K562 (cell line): Measurements from ENCODE around the gene CCNY. TPM values are rescaled to one million over a fixed set of nuclear protein-coding genes. Genes with fewer than 3 reads are reported as not detected.

ENCODE experiments used
- BDP1 ChIP-seq: IDR thresholded peaks from 3 replicates; pipeline ENCODE4 v1.6.1; 2011; ENCODE audit not compliant: insufficient read length, insufficient read depth
- BRD9 ChIP-seq: fragments of 450-650 bp; IDR thresholded peaks from 2 replicates; pipeline ENCODE4 v1.6.1; 2018; ENCODE audit warnings: low read depth; ENCODE audit not compliant: partially characterized antibody
- CBFA2T3 ChIP-seq: fragments of 450-650 bp; IDR thresholded peaks from 2 replicates; pipeline ENCODE4 v1.6.1; 2017
- CCNT2 ChIP-seq: IDR thresholded peaks from 2 replicates; pipeline ENCODE4 v1.6.1; 2011; ENCODE audit warnings: borderline replicate concordance, low read depth, mild to moderate bottlenecking, moderate library complexity, mixed read lengths, low read length; ENCODE audit not compliant: insufficient read length; ENCODE audit errors: extremely low read depth
- E2F8 ChIP-seq: fragments of 450-650 bp; IDR thresholded peaks from 2 replicates; pipeline ENCODE4 v1.7.1; 2018; ENCODE audit warnings: mild to moderate bottlenecking, low read depth; ENCODE audit not compliant: partially characterized antibody
- GTF2A2 ChIP-seq: IDR thresholded peaks from 2 replicates; pipeline ENCODE4 v1.6.1; 2016; ENCODE audit warnings: mild to moderate bottlenecking, missing genetic modification characterization, missing compliant biosample characterization
- HDAC3 ChIP-seq: fragments of 450-650 bp; IDR thresholded peaks from 2 replicates; pipeline ENCODE4 v1.6.1; 2018; ENCODE audit warnings: borderline replicate concordance, mild to moderate bottlenecking, moderate library complexity; ENCODE audit not compliant: partially characterized antibody
- HES1 ChIP-seq: fragments of 450-650 bp; IDR thresholded peaks from 2 replicates; pipeline ENCODE4 v1.6.1; 2016; ENCODE audit warnings: low read depth, mild to moderate bottlenecking, moderate library complexity
- KDM2B ChIP-seq: fragments of 250-450 bp; sonication (Bioruptor Pico); IDR thresholded peaks from 2 replicates; pipeline ENCODE4 v1.8.0; 2021; ENCODE audit warnings: mild to moderate bottlenecking, moderate library complexity
- KLF16 ChIP-seq: IDR thresholded peaks from 2 replicates; pipeline ENCODE4 v1.6.1; 2016; ENCODE audit warnings: antibody characterized with exemption
- LARP7 ChIP-seq: fragments of 450-650 bp; IDR thresholded peaks from 2 replicates; pipeline ENCODE4 v1.6.1; 2016
- MCM3 ChIP-seq: fragments of 450-650 bp; IDR thresholded peaks from 2 replicates; pipeline ENCODE4 v1.6.1; 2016
- MED1 ChIP-seq: sonication (generic); formaldehyde crosslinking; IDR thresholded peaks from 2 replicates; pipeline ENCODE4 v1.8.1; 2023; ENCODE audit warnings: missing genetic modification reagents, borderline replicate concordance
- NFIC ChIP-seq: fragments of 450-650 bp; IDR thresholded peaks from 2 replicates; pipeline ENCODE4 v1.6.1; 2017; ENCODE audit warnings: mild to moderate bottlenecking, inconsistent platforms
- NFRKB ChIP-seq: fragments of 450-650 bp; IDR thresholded peaks from 2 replicates; pipeline ENCODE4 v1.6.1; 2016; ENCODE audit warnings: low read depth
- NR3C1 ChIP-seq: sonication (generic); formaldehyde crosslinking; IDR thresholded peaks from 2 replicates; pipeline ENCODE4 v1.8.1; 2022; ENCODE audit warnings: missing genetic modification reagents
- POLR2H ChIP-seq: IDR thresholded peaks from 2 replicates; pipeline ENCODE4 v1.6.1; 2016; ENCODE audit warnings: missing genetic modification characterization, low read depth, mild to moderate bottlenecking, control low read depth, missing compliant biosample characterization, moderate library complexity
- PTRF ChIP-seq: fragments of 450-650 bp; IDR thresholded peaks from 2 replicates; pipeline ENCODE4 v1.6.1; 2016; ENCODE audit warnings: mild to moderate bottlenecking, missing genetic modification characterization, missing compliant biosample characterization
- SNIP1 ChIP-seq: fragments of 450-650 bp; IDR thresholded peaks from 2 replicates; pipeline ENCODE4 v1.7.1; 2017; ENCODE audit warnings: low read depth, mild to moderate bottlenecking
- TARDBP ChIP-seq: fragments of 450-650 bp; IDR thresholded peaks from 2 replicates; pipeline ENCODE4 v1.6.1; 2016
- ZFP1 ChIP-seq: fragments of 450-650 bp; formaldehyde crosslinking; IDR thresholded peaks from 2 replicates; pipeline ENCODE4 v1.4.0; 2020; ENCODE audit warnings: mild to moderate bottlenecking, mixed read lengths
- ZNF143 ChIP-seq: sonication (generic); formaldehyde crosslinking; IDR thresholded peaks from 2 replicates; pipeline ENCODE4 v1.9.0; 2022; ENCODE audit warnings: mild to moderate bottlenecking, missing genetic modification reagents
- ZNF280B ChIP-seq: fragments of 250-450 bp; sonication (Bioruptor Pico); IDR thresholded peaks from 2 replicates; pipeline ENCODE4 v1.5.1; 2021; ENCODE audit warnings: mild to moderate bottlenecking
- ZNF644 ChIP-seq: fragments of 200-800 bp; sonication (Bioruptor generic); IDR thresholded peaks from 2 replicates; pipeline ENCODE4 v1.6.1; 2016; ENCODE audit warnings: low read depth, missing genetic modification characterization, missing compliant biosample characterization
- ZNF75A ChIP-seq: fragments of 450-650 bp; formaldehyde crosslinking; IDR thresholded peaks from 2 replicates; pipeline ENCODE4 v1.4.0; 2020; ENCODE audit warnings: mild to moderate bottlenecking
- ZNF780A ChIP-seq: fragments of 250-450 bp; sonication (Bioruptor Pico); IDR thresholded peaks from 2 replicates; pipeline ENCODE4 v1.5.0; 2021; ENCODE audit warnings: mild to moderate bottlenecking
- ZNF79 ChIP-seq: fragments of 250-450 bp; sonication (Bioruptor Pico); IDR thresholded peaks from 2 replicates; pipeline ENCODE4 v1.4.0; 2020; ENCODE audit warnings: low read depth, mild to moderate bottlenecking, moderate library complexity
- polyA plus RNA-seq, 8 experiments: library from polyadenylated mRNA; depleted of rRNA in 4 of 8; stranded (reverse) in 5 of 8; unstranded in 3 of 8; fragments of >200 nt; fragmentation: Nextera tagmentation in 2 of 8; fragmentation: Illumina TruSeq in 1 of 8; extraction: Ambion mirVana in 2 of 8; extraction: Trizol in 1 of 8; gene quantifications; 2 replicates each; pipeline versions ENCODE4 v1.2.1 to v1.2.3, GENCODE V29; 2011 to 2014; ENCODE audit warnings: inconsistent platforms in 1 of 8, missing spikeins in 1 of 8
- total RNA-seq, 7 experiments: library from RNA; depleted of rRNA in 6 of 7; stranded (reverse); fragments of >200 nt in 6 of 7; fragmentation: Illumina TruSeq in 2 of 7; extraction: Trizol in 2 of 7; gene quantifications; 2 replicates each; pipeline versions ENCODE4 v1.2.1 to v1.2.3, GENCODE V29; 2011 to 2021; ENCODE audit warnings: low replicate concordance in 1 of 7

The CCNY gene
- total and polyA plus RNA-seq, 9 of the 15 experiments (the other 6 are each of a cell fraction or from before 2014, with no cell fraction given), result 8.4 to 109 (median 38.6) TPM

- no peak for TF ChIP-seq BDP1
- TF ChIP-seq ZNF644 (tag), result peak; percentile 92
- peak; percentile 96 for TF ChIP-seq NFRKB
- TF ChIP-seq PTRF (tag), result peak; percentile 43; the same call in 1 of the 2 replicates
- no peak for TF ChIP-seq CCNT2
- TF ChIP-seq KDM2B (CRISPR knock-in tag), result no peak
- TF ChIP-seq ZNF75A (CRISPR knock-in tag), result peak; percentile 48; the same call in 1 of the 2 replicates
- TF ChIP-seq CBFA2T3, result peak; percentile 91
- no peak for TF ChIP-seq NR3C1
- TF ChIP-seq POLR2H (tag), result peak; percentile 70; the same call in 1 of the 2 replicates
- no peak for TF ChIP-seq MED1
- peak; percentile 71 for TF ChIP-seq NFIC
- no peak for TF ChIP-seq SNIP1
- peak; percentile 70; the same call in 1 of the 2 replicates for TF ChIP-seq KLF16
- TF ChIP-seq BRD9, result peak; percentile 65
- TF ChIP-seq HDAC3, result peak; percentile 78
- TF ChIP-seq ZFP1 (CRISPR knock-in tag), result peak; percentile 43; the same call in 1 of the 2 replicates
- TF ChIP-seq ZNF79 (CRISPR knock-in tag), result 0 out of 2 replicates have a peak, but pooled peaks have one; percentile 19
- TF ChIP-seq LARP7, result no peak
- peak; percentile 44; the same call in 1 of the 2 replicates for TF ChIP-seq TARDBP
- TF ChIP-seq HES1, result peak; percentile 24; the same call in 1 of the 2 replicates
- peak; percentile 84 for TF ChIP-seq E2F8
- TF ChIP-seq GTF2A2 (tag), result 0 out of 2 replicates have a peak, but pooled peaks have one; percentile 6
- TF ChIP-seq ZNF143 (CRISPR knock-in tag), result no peak
- TF ChIP-seq ZNF280B (CRISPR knock-in tag), result no peak
- no peak for TF ChIP-seq MCM3
- TF ChIP-seq ZNF780A (CRISPR knock-in tag), result no peak
Measured at GRCh38 chr10:35391153-35391953, 55.0 kb downstream of the CCNY start (continued).
